GM18505 (cell line): ENCODE measurements around the gene MED13L.

Experiments
- ATAC-seq: cut with Tn5 transposase; IDR thresholded peaks from one replicate; pipeline ENCODE4 v1.9.1; 2021; ENCODE audit not compliant: unreplicated experiment
- POLR2A ChIP-seq: IDR thresholded peaks from 4 replicates; pipeline ENCODE4 v1.6.1; 2011; ENCODE audit warnings: borderline replicate concordance; ENCODE audit not compliant: insufficient read depth, insufficient read length; ENCODE audit errors: extremely low read depth

MED13L gene

DNA sequence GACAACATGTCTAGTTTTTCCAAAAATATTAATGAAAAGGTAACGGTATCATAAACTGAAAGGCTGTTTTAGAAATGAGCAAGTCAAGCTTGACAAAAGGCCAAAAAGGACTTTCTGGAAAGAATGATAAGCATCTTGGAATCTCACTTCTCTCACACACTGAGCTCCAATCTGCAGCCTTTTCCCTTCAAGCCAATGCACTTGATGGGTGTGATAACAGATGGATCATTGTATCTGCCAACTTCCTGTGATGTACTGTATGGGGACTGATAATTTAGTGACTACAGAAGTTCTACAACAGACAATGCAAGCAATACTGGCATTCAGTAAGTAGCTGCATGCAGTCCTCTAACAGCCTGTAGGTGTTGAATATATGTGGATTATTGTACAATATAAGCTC is 147.1 kb downstream of the MED13L start:
- no peak for ATAC-seq
- TF ChIP-seq POLR2A, result no peak

DNA sequence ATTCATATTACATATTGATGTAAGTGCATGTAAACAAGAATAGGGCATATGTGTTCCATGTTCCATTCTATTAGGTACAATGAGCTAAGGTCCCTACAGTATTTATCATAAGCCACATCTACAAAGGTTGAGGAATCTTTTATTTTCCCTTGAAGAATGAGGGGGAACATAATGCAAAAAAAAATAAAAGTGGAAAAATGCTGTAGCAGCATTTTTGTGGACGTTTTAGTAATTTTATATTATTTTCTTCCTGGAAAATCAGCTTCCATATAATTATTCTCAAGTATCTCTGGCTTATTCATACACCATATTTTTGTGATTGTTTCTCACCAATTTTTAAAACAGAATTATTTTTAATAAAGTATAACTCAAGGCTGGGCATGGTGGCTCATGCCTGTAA is 148.7 kb downstream of the MED13L start:
- TF ChIP-seq POLR2A, result no peak
- ATAC-seq, result no peak

DNA sequence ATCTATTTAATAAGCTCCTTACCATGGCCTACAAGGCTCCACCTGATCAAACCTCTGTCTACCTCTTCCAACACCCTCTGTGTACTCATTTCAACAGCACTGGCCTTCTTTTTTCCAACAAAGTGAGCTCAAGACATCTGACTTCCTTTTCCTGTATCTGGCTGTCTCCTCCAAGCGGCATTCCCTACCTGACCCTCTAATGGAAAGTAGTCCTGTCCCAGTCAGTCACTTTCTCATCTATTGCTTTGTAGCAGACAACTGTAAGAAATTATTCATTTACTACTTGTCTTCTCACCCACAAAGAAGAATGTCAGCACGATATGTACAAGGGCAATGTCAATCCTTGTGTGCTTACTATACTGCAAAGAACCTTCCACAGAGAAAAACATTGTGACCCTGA is 149.6 kb downstream of the MED13L start:
- TF ChIP-seq POLR2A, result no peak
- no peak for ATAC-seq

DNA sequence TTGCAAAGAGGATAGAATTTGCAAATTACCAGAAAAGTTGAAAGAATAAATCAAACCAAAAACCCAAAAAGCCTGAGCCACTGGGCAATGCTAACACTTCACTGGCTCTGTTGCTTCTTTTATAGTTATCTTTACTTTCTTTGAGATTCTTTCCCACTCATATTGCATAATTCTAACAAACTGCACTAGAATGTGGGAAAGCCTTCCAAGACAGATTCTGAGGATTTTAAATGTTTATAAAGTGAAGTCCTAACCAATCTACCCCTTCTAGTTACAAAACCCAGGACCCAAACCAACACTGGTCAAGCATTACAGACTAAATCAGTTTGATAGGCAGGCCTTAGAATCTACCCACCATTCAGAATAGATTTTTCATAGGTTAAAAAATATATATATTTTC is 150.9 kb downstream of the MED13L start:
- TF ChIP-seq POLR2A, result no peak

DNA sequence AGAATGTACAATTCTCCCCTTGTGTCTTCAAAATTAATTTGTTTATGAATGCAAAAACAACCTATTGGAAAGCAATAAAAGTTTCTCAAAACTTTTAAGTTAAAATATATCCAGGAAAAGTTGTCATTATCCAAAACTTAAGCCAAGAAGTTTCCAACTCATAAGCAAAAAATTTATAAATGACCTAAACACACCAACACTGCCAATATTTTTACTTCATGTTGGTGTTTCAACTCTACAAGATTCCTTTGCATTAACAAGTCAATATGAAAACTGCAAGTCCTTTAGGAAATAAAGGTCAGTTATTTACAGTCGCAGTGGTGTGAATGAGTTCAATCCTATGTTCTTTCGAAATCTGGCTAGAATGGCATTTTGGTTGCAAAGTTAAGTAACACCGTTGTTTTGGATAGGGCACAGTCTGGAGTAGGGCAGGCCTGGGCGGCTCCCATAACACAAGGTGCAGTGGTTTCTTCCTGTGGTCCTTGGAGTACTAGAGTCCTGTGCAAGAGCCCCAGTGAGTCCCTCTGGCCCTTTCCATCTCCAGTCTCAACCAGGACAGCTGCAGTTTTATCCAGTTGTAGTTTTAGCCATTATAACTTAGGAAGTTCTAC is 151.4 kb downstream of the MED13L start:
- ATAC-seq, result no peak
- no peak for TF ChIP-seq POLR2A

More for the DNA sequence above, 150.9 kb downstream of the MED13L start:
- ATAC-seq, result no peak

DNA sequence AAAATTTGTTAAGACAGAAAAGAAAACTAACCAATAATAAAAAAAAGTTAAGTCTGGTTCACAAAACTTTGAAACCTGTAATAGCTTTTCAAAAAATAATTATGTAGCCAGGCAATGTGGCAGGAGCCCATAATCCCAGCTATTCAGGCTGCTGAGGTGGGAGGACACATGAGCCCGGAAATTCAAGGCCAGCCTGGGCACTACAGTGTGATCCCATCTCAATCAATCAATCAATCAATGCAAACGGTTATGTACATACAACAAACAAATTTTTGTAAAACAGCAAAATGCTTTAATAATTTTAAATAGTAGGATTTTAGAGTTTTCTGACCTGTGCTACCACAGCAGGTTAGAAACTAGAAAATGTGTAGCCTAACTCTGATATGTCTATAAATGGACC is 152.4 kb downstream of the MED13L start:
- no peak for ATAC-seq
- TF ChIP-seq POLR2A, result no peak

DNA sequence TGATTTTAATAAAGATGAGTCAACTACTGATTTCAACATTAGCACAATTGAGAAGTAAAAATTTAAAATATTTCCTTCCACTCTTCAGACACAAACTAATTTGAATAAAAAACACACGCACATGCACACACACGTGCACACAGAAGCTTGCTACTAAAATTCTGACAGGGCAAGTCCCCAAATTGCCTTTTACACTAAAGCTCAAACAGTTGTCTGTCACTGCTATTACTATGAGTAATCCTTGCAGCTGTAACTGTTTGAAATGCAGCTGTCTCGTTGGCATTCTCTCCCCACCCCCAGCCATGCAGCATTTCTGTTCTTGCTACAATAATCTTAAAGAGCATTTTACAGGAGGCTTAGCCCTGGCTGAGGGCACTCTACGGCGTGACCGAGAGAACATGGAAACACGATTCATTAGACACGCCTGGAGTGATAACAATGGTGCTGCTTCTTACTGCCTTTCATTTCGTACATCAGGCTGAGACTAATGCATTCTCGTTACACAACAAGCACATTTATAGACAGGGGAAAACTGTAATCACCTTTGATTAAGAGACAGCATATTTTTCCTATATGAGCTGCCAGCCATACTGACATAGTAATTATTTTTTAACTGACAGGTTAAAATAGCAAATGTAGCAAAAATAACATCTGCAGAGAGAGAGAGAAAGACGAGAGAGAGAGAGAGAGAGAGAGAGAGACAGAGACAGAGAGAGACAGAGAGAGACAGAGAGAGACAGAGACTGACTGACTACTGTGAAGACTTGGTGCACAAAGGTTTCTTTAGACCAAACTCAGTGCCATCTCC is 153.8 kb downstream of the MED13L start:
- TF ChIP-seq POLR2A, result no peak
- ATAC-seq, result peak; percentile 82

DNA sequence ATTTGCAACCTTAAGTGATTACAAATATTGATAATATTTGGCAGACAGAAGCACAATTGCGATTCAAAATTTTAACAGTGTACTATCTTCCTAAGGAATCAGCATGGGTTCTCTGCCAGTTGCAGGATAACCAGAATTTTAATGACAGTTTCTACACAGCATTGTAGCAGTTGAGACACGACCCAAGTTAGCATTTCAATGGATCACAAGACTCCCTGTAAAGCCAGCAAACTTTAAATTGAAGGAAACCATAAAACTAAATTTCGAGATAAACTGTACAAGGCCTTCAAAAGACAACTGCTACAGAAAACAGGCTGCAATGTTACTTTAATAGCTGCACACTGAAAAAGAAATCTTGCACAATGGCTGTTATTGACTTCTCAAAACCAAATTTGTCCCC is 154.9 kb downstream of the MED13L start:
- ATAC-seq, result no peak
- TF ChIP-seq POLR2A, result no peak

DNA sequence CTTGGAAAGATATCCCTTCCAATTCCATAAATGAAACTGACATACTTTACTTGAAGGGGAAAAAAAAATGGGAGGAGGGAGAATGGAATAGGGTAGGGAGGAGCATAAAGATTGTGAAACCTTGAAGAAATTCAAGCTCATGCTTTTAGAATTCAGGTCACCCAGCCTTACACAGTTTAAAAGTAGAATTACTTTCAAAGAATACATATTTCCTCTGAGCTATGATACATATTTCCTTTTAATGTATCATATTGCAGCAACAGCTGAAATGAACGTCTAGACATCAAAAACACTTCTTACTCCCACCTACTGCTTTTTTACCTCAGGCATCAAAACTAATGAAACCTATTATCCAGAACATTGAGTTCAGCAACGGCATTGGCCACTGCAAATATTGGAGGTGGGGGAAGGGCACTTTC is 156.0 kb downstream of the MED13L start:
- no peak for ATAC-seq
- no peak for TF ChIP-seq POLR2A

DNA sequence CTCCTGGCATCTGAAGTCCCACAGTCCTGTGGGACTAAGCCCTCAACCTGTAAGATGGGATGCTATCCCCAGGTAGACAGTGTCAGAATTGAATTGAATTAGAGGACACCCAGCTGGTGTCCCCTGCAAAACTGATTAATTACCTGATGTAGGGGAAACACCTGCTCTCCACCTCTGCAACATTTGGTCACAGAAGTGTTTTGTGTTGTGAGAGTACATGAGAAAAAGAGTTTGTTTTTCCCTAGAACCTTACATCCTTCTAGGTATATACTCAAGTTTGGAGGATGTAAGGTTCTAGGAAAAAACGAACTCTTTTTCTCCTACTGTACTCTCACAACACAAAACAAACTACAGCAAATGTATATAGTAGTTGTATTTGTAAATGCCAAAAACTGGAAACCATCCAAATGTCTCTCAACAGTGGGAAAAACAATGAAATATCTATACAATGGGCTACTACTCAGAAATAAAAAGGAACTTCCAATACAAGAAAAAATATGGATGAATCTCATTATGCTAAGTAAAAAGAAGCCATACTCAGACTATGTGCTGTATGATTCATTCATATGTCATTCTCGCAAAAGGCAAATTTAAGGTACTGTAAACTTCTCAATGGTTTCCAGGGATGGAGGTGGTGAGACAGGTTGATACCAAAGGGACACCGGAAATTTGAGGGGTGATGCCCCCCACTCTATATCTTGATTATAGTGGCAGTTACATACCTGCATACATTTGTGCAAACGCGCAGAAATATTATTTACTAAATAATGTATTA is 160.7 kb downstream of the MED13L start:
- no peak for TF ChIP-seq POLR2A

DNA sequence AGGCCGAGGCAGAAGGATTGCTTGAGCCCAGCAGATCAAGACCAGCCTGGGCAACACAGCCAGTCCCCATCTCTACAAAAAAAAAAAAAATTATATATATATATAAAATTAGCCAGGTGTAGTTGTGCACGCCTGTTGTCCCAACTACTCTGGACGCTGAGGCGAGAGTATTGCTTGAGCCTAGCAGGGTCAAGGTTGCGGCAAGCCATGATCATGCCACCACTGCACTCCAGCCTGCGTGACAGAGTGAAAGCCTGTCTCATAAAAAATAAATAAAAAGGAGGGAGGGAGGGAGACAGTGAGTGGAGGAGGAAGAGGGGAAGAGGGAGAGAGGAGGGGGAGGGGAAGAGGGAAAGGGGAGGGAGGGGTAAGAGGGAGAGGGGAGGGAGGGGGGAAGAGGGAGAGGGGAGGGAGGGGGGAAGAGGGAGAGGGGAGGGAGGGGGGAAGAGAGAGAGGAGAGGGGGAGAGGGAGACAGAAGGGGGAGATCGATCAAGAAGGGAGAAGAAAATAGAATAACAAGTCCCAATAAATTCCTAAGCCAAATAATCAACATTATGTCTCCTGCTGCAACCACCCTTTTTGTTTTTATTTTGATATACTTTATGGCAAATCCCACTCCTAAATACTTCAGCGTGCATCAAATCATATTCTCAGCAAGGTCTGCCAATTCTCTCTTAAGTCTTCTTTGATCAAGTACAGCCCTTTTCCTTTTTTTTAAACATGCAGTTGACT is 163.9 kb downstream of the MED13L start:
- ATAC-seq, result no peak
- TF ChIP-seq POLR2A, result no peak

More for the DNA sequence above, 160.7 kb downstream of the MED13L start:
- no peak for ATAC-seq

DNA sequence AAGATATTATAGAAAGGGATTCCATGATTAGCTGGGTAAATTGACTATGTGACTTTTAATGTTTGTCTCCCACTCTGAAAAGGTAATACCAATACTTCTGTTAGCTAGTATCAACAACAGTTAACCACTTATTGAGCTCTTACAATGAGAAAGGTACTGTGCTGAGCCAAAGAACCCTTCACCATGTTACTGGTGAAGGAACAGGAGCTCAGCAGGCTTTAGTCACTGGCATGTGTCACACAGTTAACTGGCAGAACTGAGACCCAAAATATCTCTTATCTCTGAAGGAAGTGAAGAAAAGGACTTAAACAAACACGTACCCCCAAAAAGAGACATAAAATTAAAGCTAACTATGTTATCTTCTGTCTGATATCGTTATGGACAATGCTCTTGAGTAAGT is 170.6 kb downstream of the MED13L start:
- TF ChIP-seq POLR2A, result no peak
- no peak for ATAC-seq

DNA sequence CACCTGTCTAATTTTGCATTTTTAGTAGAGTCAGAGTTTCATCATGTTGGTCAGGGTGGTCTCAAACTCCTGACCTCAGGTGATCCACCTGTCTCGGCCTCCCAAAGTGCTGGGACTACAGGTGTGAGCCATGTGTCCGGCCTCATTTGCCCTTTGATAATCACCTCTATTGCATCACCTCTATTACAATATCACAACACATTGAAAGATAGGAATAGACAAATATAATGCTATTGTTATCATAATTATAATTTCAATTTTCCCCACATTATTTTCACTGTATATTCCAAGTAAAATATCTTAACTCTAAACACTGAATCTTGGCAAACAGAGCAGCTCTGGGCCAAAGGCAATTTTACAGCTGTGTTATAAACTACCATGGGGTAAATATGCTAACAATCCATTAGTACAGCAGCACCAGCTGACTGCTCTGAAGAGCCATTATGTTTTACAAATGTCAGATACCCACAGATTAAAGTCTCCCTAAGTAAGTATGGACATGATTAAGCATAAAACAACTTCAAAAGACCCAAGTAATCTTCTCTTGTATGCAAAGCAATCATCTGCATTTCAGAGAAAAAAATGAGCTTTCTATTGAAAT is 173.2 kb downstream of the MED13L start:
- no peak for ATAC-seq
- no peak for TF ChIP-seq POLR2A
